ENCODE measurements around the gene CHRNA1. TPM values are rescaled to one million over a fixed set of nuclear protein-coding genes. Genes with fewer than 3 reads are reported as not detected.

The CHRNA1 gene
- polyA plus RNA-seq, 1 donor from 2014 or later = not detected

DNA sequence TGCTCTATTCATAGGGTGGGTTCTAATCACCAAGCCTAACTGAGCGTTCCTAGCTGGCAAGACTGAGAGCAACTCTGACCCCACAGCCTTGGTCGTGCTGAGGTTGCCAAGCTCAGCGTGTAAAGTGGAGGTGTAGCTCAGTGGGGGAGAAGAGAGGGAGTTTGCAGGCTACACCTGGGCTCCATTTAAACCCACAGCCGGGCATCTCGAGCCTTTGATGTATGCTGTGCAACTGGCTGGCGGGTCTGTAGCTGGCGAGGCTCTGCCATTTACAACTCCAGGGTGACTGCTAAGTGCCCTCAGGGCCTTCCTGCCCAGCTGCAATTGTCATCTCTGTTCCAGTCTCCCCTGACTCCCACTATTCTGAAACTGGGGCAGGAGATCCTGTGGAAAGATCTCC lies 20.0 kb upstream of the CHRNA1 start:
- no peaks in the 10 kb centered on the region for H4K20me1 ChIP-seq (ENCODE audit: insufficient read depth)
- no peaks in the 10 kb centered on the region for H3K9me2 ChIP-seq (ENCODE audit: insufficient read depth, low read length)
- H3K4me3 ChIP-seq (ENCODE audit: low read length) = no peak overlapping the region
- no peak overlapping the region for H2AFZ ChIP-seq (ENCODE audit: low read depth, low read length)
- no peak overlapping the region for H3K4me2 ChIP-seq (ENCODE audit: low read length)
- no peaks in the 10 kb centered on the region for H3K27me3 ChIP-seq (ENCODE audit: insufficient read depth, low read depth, low read length)
- TF ChIP-seq MXI1 (conservative IDR thresholded peaks at IDR 0.05; ENCODE audit: poor library complexity, severe bottlenecking) (no peak), EZH2 (IDR thresholded peaks at IDR 0.05; ENCODE audit: borderline replicate concordance, insufficient read depth, low read length, poor library complexity, severe bottlenecking) (no peak), RAD21 (conservative IDR thresholded peaks at IDR 0.05) (no peak), SMC3 (conservative IDR thresholded peaks at IDR 0.05; ENCODE audit: poor library complexity) (no peak), EP300 (conservative IDR thresholded peaks at IDR 0.05; ENCODE audit: poor library complexity, severe bottlenecking) (no peak), TAF1 (IDR thresholded peaks at IDR 0.05; ENCODE audit: low read depth) (no peak), POLR2AphosphoS5 (IDR thresholded peaks at IDR 0.05) (no peak)
- TF ChIP-seq, protein P1, sequence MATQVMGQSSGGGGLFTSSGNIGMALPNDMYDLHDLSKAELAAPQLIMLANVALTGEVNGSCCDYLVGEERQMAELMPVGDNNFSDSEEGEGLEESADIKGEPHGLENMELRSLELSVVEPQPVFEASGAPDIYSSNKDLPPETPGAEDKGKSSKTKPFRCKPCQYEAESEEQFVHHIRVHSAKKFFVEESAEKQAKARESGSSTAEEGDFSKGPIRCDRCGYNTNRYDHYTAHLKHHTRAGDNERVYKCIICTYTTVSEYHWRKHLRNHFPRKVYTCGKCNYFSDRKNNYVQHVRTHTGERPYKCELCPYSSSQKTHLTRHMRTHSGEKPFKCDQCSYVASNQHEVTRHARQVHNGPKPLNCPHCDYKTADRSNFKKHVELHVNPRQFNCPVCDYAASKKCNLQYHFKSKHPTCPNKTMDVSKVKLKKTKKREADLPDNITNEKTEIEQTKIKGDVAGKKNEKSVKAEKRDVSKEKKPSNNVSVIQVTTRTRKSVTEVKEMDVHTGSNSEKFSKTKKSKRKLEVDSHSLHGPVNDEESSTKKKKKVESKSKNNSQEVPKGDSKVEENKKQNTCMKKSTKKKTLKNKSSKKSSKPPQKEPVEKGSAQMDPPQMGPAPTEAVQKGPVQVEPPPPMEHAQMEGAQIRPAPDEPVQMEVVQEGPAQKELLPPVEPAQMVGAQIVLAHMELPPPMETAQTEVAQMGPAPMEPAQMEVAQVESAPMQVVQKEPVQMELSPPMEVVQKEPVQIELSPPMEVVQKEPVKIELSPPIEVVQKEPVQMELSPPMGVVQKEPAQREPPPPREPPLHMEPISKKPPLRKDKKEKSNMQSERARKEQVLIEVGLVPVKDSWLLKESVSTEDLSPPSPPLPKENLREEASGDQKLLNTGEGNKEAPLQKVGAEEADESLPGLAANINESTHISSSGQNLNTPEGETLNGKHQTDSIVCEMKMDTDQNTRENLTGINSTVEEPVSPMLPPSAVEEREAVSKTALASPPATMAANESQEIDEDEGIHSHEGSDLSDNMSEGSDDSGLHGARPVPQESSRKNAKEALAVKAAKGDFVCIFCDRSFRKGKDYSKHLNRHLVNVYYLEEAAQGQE (IDR thresholded peaks at IDR 0.05; ENCODE audit: borderline replicate concordance) = no peak
- TF ChIP-seq, protein P2, sequence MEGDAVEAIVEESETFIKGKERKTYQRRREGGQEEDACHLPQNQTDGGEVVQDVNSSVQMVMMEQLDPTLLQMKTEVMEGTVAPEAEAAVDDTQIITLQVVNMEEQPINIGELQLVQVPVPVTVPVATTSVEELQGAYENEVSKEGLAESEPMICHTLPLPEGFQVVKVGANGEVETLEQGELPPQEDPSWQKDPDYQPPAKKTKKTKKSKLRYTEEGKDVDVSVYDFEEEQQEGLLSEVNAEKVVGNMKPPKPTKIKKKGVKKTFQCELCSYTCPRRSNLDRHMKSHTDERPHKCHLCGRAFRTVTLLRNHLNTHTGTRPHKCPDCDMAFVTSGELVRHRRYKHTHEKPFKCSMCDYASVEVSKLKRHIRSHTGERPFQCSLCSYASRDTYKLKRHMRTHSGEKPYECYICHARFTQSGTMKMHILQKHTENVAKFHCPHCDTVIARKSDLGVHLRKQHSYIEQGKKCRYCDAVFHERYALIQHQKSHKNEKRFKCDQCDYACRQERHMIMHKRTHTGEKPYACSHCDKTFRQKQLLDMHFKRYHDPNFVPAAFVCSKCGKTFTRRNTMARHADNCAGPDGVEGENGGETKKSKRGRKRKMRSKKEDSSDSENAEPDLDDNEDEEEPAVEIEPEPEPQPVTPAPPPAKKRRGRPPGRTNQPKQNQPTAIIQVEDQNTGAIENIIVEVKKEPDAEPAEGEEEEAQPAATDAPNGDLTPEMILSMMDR (IDR thresholded peaks at IDR 0.05; ENCODE audit: poor library complexity, severe bottlenecking) = no peak
- no peaks in the 10 kb centered on the region for H3K79me2 ChIP-seq (replicated peaks; ENCODE audit: insufficient read depth, low read length)
- H3K36me3 ChIP-seq (ENCODE audit: insufficient read depth, low read length) = no peaks in the 10 kb centered on the region
- no peaks in the 10 kb centered on the region for H3K9me3 ChIP-seq (ENCODE audit: low read length)
- H3K9ac ChIP-seq (ENCODE audit: low read length) = no peak overlapping the region
- H3F3A ChIP-seq (ENCODE audit: insufficient read depth, low read length, poor library complexity, severe bottlenecking) = no peaks in the 10 kb centered on the region
- H3K27ac ChIP-seq (ENCODE audit: low read length) = no peak overlapping the region

DNA sequence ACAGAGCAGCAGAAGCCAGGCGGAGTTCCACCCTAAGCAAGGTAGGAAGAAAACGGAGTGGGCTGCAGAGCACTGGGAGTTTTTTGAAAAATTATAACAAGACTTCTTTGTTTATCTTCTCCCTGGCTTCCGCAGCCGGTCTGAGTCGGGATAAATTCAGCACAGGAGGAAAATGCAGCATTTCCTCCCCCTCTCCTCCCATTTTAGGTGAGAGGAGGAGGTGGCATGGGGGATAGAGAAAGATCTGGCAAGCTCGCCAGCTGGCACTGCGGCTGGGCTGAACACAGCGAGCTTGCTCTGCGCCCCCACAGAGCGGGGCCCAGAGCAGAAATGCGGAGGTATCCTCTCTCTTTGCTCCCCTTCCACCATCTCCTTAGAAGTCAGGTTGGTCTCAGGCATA lies 17.7 kb upstream of the CHRNA1 start:
- H3K4me2 ChIP-seq (ENCODE audit: low read length) = no peak overlapping the region
- H3F3A ChIP-seq (ENCODE audit: insufficient read depth, low read length, poor library complexity, severe bottlenecking) = no peaks in the 10 kb centered on the region
- no peaks in the 10 kb centered on the region for H3K36me3 ChIP-seq (ENCODE audit: insufficient read depth, low read length)
- no peaks in the 10 kb centered on the region for H4K20me1 ChIP-seq (ENCODE audit: insufficient read depth)
- H3K9ac ChIP-seq (ENCODE audit: low read length) = no peak overlapping the region
- TF ChIP-seq EZH2 (IDR thresholded peaks at IDR 0.05; ENCODE audit: borderline replicate concordance, insufficient read depth, low read length, poor library complexity, severe bottlenecking) (no peak), TAF1 (IDR thresholded peaks at IDR 0.05; ENCODE audit: low read depth) (no peak), MXI1 (conservative IDR thresholded peaks at IDR 0.05; ENCODE audit: poor library complexity, severe bottlenecking) (no peak), EP300 (conservative IDR thresholded peaks at IDR 0.05; ENCODE audit: poor library complexity, severe bottlenecking) (no peak), POLR2AphosphoS5 (IDR thresholded peaks at IDR 0.05) (no peak), SMC3 (conservative IDR thresholded peaks at IDR 0.05; ENCODE audit: poor library complexity) (no peak), RAD21 (conservative IDR thresholded peaks at IDR 0.05) (no peak)
- TF ChIP-seq, protein P1 (IDR thresholded peaks at IDR 0.05; ENCODE audit: borderline replicate concordance) = no peak
- TF ChIP-seq, protein P2 (IDR thresholded peaks at IDR 0.05; ENCODE audit: poor library complexity, severe bottlenecking) = no peak
- H3K27me3 ChIP-seq (ENCODE audit: insufficient read depth, low read depth, low read length) = no peaks in the 10 kb centered on the region
- no peaks in the 10 kb centered on the region for H3K79me2 ChIP-seq (replicated peaks; ENCODE audit: insufficient read depth, low read length)
- H3K4me3 ChIP-seq (ENCODE audit: low read length) = no peak overlapping the region
- no peak overlapping the region for H2AFZ ChIP-seq (ENCODE audit: low read depth, low read length)
- no peak overlapping the region for H3K27ac ChIP-seq (ENCODE audit: low read length)
- no peaks in the 10 kb centered on the region for H3K9me2 ChIP-seq (ENCODE audit: insufficient read depth, low read length)
- no peaks in the 10 kb centered on the region for H3K9me3 ChIP-seq (ENCODE audit: low read length)

Data from neural cell (in vitro differentiated cells).